ENCODE data around the gene MLX.
"Not testable (repeated sequence)": the region's sequence is repeated elsewhere in the genome, so short reads cannot be mapped to it uniquely, and the experiment has no call there.

GRCh38 chr17:42555961-42556617 is 10.8 kb upstream of the MLX start:
- not testable (repeated sequence) for TF ChIP-seq POLR2AphosphoS5 (IDR thresholded peaks at IDR 0.05; ENCODE audit: low read depth); REST (IDR thresholded peaks at IDR 0.05; ENCODE audit: insufficient replicate concordance, low read depth)
- TF ChIP-seq, protein P1, sequence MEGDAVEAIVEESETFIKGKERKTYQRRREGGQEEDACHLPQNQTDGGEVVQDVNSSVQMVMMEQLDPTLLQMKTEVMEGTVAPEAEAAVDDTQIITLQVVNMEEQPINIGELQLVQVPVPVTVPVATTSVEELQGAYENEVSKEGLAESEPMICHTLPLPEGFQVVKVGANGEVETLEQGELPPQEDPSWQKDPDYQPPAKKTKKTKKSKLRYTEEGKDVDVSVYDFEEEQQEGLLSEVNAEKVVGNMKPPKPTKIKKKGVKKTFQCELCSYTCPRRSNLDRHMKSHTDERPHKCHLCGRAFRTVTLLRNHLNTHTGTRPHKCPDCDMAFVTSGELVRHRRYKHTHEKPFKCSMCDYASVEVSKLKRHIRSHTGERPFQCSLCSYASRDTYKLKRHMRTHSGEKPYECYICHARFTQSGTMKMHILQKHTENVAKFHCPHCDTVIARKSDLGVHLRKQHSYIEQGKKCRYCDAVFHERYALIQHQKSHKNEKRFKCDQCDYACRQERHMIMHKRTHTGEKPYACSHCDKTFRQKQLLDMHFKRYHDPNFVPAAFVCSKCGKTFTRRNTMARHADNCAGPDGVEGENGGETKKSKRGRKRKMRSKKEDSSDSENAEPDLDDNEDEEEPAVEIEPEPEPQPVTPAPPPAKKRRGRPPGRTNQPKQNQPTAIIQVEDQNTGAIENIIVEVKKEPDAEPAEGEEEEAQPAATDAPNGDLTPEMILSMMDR (IDR thresholded peaks at IDR 0.05; ENCODE audit: insufficient read depth, low read length), result not testable (repeated sequence)
